ENCODE measurements around the gene NKAIN1.

- TF ChIP-seq POLR2AphosphoS5 (IDR thresholded peaks at IDR 0.05; ENCODE audit: low read depth, low read length): no peak
- TF ChIP-seq POLR2A (IDR thresholded peaks at IDR 0.05; ENCODE audit: low read depth, low read length): no peak
- no peak for TF ChIP-seq TAF1 (IDR thresholded peaks at IDR 0.05; ENCODE audit: low read depth, low read length)
- no peak for TF ChIP-seq PAX5 (IDR thresholded peaks at IDR 0.05; ENCODE audit: insufficient read depth, low read length, severe bottlenecking)
- no peak for TF ChIP-seq POU2F2 (IDR thresholded peaks at IDR 0.05; ENCODE audit: low read depth, low read length)
- no peak for TF ChIP-seq SPI1 (IDR thresholded peaks at IDR 0.05; ENCODE audit: low read depth, low read length)
These were observed 86.3 kb downstream of the NKAIN1 start for GRCh38 chr1:31153423-31153822.
